Lower leg skin (tissue), 4 donors: ENCODE measurements around the gene FGG. TPM values are rescaled to one million over a fixed set of nuclear protein-coding genes. Genes with fewer than 3 reads are reported as not detected.

Experiments used
- DNase-seq, 2 donors: peaks; one replicate each; pipeline ENCODE4 v3.0.0-alpha.2; 2019; ENCODE audit warnings: low spot score in 2 of 2
- H3K4me3 ChIP-seq: fragments of 200-600 bp; sonication (generic); 2 replicates; pipeline ENCODE4 v1.5.1; 2017; ENCODE audit warnings: mild to moderate bottlenecking, low read depth; ENCODE audit not compliant: poor library complexity, severe bottlenecking
- POLR2A ChIP-seq, 2 donors: fragments of 450-650 bp; IDR thresholded peaks; one replicate each; pipeline ENCODE4 v1.6.1; 2016 to 2017; ENCODE audit warnings: antibody characterized with exemption in 2 of 2, mild to moderate bottlenecking in 1 of 2, moderate library complexity in 1 of 2
- WGBS, 2 donors: methylation state at CpG; one replicate each; pipeline ENCODE4 v1.1.5; 2018; 5-methylcytosine and 5-hydroxymethylcytosine counted together
- intact Hi-C: fragments of 100-400 bp; cut with DNase I; formaldehyde crosslinking; loops from one replicate; pipeline ENCODE4 v1.15.0; 2023; ENCODE audit warnings: low total_unique reads
- total RNA-seq, 4 donors: library from RNA; depleted of rRNA; stranded (reverse); fragments of >200 nt; gene quantifications; one replicate each; pipeline ENCODE4 v1.1.0, GENCODE V29; 2016
- TF ChIP-seq, protein P1 (sequence below), 3 donors: fragments of 450-650 bp; IDR thresholded peaks; one replicate each; pipeline ENCODE4 v1.5.1; 2016; ENCODE audit warnings: antibody characterized with exemption in 3 of 3, mild to moderate bottlenecking in 3 of 3, moderate library complexity in 2 of 3

FGG gene
- total RNA-seq: not detected

DNA sequence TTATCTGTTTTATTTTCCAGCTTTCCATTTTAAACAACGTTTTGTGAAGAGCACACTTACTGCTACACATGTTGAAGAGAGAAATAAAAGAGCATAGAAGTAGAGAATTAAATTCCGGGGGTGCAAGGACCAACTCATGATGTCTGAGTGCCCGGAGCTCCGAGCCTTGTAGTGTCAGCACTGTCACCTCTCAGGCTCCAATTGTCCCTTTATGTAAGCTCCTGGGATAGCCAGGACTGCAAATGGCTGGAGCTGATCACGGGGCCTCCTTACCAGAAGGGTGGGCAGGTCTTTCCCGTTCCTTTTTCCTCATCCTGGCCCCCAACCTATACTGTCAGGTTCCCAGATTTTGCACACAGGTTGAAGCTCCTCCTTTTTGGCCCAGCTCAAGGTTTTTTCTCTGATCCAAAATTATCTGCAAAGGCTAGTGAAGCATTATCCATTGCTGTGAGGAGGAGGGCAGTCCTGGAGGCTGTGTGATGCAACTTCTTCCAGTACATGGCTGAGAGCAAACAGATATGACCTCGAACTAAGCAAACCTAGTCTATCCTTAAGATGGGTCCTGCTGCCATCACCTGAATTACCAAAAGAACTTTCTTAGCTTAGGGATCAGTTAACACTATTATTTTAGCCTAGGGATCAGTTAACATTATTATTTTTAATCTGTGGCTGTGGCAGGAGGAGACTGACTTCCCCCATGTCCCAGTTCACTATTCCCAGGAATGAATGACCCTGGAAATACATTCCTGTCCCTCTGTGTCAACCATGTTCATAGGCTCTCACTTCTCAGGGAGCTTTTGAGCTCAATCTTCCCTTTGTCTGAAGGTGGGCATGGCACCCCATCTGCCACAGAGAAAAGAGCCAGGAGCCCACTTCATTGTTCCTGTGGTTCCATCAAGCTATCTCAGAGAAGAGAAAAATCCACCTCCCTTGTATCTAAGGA is at the start of gene FGG:
Gene FGG, minus strand, starts transcription at position 185 of the 943 bp plus-strand sequence. Its CDS starts 47 bp downstream, at position 138.
- 72% methylated on average over 7 of the region's 7 CpGs for WGBS, 2 donors
- intact Hi-C loops: no loop called here
- no peak for TF ChIP-seq POLR2A (IDR thresholded peaks at IDR 0.05)
- TF ChIP-seq, protein P1, sequence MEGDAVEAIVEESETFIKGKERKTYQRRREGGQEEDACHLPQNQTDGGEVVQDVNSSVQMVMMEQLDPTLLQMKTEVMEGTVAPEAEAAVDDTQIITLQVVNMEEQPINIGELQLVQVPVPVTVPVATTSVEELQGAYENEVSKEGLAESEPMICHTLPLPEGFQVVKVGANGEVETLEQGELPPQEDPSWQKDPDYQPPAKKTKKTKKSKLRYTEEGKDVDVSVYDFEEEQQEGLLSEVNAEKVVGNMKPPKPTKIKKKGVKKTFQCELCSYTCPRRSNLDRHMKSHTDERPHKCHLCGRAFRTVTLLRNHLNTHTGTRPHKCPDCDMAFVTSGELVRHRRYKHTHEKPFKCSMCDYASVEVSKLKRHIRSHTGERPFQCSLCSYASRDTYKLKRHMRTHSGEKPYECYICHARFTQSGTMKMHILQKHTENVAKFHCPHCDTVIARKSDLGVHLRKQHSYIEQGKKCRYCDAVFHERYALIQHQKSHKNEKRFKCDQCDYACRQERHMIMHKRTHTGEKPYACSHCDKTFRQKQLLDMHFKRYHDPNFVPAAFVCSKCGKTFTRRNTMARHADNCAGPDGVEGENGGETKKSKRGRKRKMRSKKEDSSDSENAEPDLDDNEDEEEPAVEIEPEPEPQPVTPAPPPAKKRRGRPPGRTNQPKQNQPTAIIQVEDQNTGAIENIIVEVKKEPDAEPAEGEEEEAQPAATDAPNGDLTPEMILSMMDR (IDR thresholded peaks at IDR 0.05): no peak
- DNase-seq: no peak
- no peak within 1 kb of the TSS for H3K4me3 ChIP-seq

- no peak overlapping the region for H3K4me3 ChIP-seq
- intact Hi-C loops: no loop called here
- WGBS, 2 donors: 51 to 59% methylated on average over 3 of the region's 3 CpGs
- DNase-seq: no peak
- TF ChIP-seq, protein P1 (IDR thresholded peaks at IDR 0.05): peak in 1 of 3 donors; percentile 27
- no peak for TF ChIP-seq POLR2A (IDR thresholded peaks at IDR 0.05)
Measured at GRCh38 chr4:154660052-154660451, 47.6 kb upstream of the FGG start.

GRCh38 chr4:154658680-154659405 is 46.4 kb upstream of the FGG start:
- no peak for DNase-seq
- WGBS, 2 donors: 85 to 89% methylated on average over 11 of the region's 11 CpGs
- no peak for TF ChIP-seq POLR2A (IDR thresholded peaks at IDR 0.05)
- TF ChIP-seq, protein P1 (IDR thresholded peaks at IDR 0.05): no peak
- H3K4me3 ChIP-seq: no peak overlapping the region
- intact Hi-C loops: no loop called here

DNA sequence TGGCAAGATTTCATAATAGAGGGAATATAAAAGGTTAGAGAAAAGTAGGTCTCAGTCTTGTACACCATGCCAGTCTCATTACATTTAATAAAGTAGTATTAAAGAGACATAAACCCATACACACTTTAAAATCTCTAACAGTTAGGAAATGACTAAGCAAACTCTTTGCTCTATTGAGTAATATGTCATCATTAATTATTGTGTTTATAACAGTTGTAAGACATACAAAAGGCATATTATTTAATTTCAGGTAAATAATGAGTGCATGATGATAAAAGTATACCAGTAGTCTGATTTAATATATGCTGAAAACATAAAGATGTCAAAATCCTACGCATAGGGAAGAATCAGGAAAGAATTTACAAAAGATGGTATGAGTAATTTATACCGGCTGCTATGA is 31.0 kb upstream of the FGG start:
- intact Hi-C loops: no loop called here
- no peak for DNase-seq
- TF ChIP-seq, protein P1 (IDR thresholded peaks at IDR 0.05): no peak
- H3K4me3 ChIP-seq: no peak overlapping the region
- 67 to 72% methylated on average over 2 of the region's 2 CpGs for WGBS, 2 donors

GRCh38 chr4:154642373-154643009 is 30.0 kb upstream of the FGG start:
- 68 to 75% methylated on average over 5 of the region's 5 CpGs for WGBS, 2 donors
- intact Hi-C loops: no loop called here
- H3K4me3 ChIP-seq: no peak overlapping the region
- no peak for TF ChIP-seq POLR2A (IDR thresholded peaks at IDR 0.05)
- TF ChIP-seq, protein P1 (IDR thresholded peaks at IDR 0.05): no peak
- no peak for DNase-seq
